Measurements from ENCODE around the gene RALGAPA1.

GRCh38 chr14:35847636-35848035 lies 38.5 kb upstream of the RALGAPA1 start:
- no peak for TF ChIP-seq CTCF (conservative IDR thresholded peaks at IDR 0.05; ENCODE audit: low read length)
- no peak for TF ChIP-seq EZH2phosphoT487 (IDR thresholded peaks at IDR 0.05; ENCODE audit: borderline replicate concordance, low read depth, low read length)
